Thyroid gland (tissue), 4 donors: ENCODE measurements around the gene TARM1. TPM values are rescaled to one million over a fixed set of nuclear protein-coding genes. Genes with fewer than 3 reads are reported as not detected.

Experiments
- DNase-seq, 2 donors: peaks; one replicate each; pipeline ENCODE4 v3.0.0-alpha.2; 2019
- H3K27ac ChIP-seq, 3 donors: fragments of 200-600 bp; sonication (generic); 1 replicate in 2 of 3; 2 replicates in 1 of 3; pipeline ENCODE4 v1.5.1; 2016 to 2019; ENCODE audit warnings: mild to moderate bottlenecking in 1 of 3, moderate library complexity in 1 of 3
- H3K27me3 ChIP-seq: fragments of 200-600 bp; sonication (generic); one replicate; pipeline ENCODE4 v1.5.1; 2019
- H3K36me3 ChIP-seq, 2 donors: fragments of 200-600 bp; sonication (generic); one replicate each; pipeline ENCODE4 v1.5.1; 2016 to 2019
- H3K4me1 ChIP-seq, 2 donors: fragments of 200-600 bp; sonication (generic); one replicate each; pipeline ENCODE4 v1.5.1; 2017 to 2019
- H3K4me3 ChIP-seq, 3 donors: fragments of 200-600 bp; sonication (generic); replicated peaks in 1 of 3; 1 replicate in 2 of 3; 2 replicates in 1 of 3; pipeline ENCODE4 v1.5.1; 2016; ENCODE audit warnings: mild to moderate bottlenecking in 1 of 3
- H3K9me3 ChIP-seq: fragments of 200-600 bp; sonication (generic); one replicate; pipeline ENCODE4 v1.5.1; 2017
- POLR2A ChIP-seq, 2 donors: fragments of 450-650 bp; IDR thresholded peaks; one replicate each; pipeline ENCODE4 v1.6.1; 2017; ENCODE audit warnings: antibody characterized with exemption in 2 of 2, mild to moderate bottlenecking in 2 of 2, moderate library complexity in 1 of 2
- WGBS, 2 donors: methylation state at CpG; one replicate each; pipeline ENCODE4 v1.1.5; 2017; 5-methylcytosine and 5-hydroxymethylcytosine counted together
- intact Hi-C: fragments of 100-400 bp; cut with DNase I; formaldehyde crosslinking; loops from one replicate; pipeline ENCODE4 v1.15.1; 2023
- small RNA-seq: library from RNA; depleted of rRNA; stranded (forward); fragments of <200 nt; gene quantifications from one replicate; pipeline ENCODE3, GENCODE V24; 2016
- total RNA-seq, 4 donors: library from RNA; depleted of rRNA; stranded (reverse); fragments of >200 nt; gene quantifications; one replicate each; pipeline ENCODE4 v1.2.3, GENCODE V29; 2016
- TF ChIP-seq, protein P1 (sequence below), 6 experiments: fragments of 200-600 bp in 3 of 6; fragments of 450-650 bp in 3 of 6; sonication (generic) in 3 of 6; IDR thresholded peaks; one replicate each; pipeline ENCODE4 v1.5.1; 2016 to 2019; ENCODE audit warnings: antibody characterized with exemption in 6 of 6, mild to moderate bottlenecking in 2 of 6, inconsistent platforms in 1 of 6, moderate library complexity in 1 of 6

TARM1 gene
- total RNA-seq, 4 donors from 2014 or later, result not detected

DNA sequence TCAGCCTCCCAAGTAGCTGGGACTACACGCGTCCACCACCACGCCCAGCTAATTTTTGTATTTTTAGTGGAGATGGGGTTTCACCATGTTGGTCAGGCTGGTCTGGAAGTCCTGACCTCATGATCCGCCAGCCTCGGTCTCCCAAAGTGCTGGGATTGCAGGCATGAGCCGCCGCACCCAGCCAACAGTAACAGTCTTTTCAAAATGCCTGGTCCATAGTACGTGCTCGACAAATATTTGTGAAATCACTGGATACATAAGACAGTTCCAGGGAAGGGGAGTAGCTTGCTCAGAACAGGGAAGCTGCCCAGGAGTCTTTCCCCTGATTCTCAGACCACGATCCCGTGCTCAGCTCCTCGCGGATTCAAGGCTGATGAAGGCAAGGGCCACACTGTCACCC is 59.2 kb downstream of the TARM1 start:
- TF ChIP-seq, protein P1, sequence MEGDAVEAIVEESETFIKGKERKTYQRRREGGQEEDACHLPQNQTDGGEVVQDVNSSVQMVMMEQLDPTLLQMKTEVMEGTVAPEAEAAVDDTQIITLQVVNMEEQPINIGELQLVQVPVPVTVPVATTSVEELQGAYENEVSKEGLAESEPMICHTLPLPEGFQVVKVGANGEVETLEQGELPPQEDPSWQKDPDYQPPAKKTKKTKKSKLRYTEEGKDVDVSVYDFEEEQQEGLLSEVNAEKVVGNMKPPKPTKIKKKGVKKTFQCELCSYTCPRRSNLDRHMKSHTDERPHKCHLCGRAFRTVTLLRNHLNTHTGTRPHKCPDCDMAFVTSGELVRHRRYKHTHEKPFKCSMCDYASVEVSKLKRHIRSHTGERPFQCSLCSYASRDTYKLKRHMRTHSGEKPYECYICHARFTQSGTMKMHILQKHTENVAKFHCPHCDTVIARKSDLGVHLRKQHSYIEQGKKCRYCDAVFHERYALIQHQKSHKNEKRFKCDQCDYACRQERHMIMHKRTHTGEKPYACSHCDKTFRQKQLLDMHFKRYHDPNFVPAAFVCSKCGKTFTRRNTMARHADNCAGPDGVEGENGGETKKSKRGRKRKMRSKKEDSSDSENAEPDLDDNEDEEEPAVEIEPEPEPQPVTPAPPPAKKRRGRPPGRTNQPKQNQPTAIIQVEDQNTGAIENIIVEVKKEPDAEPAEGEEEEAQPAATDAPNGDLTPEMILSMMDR (IDR thresholded peaks at IDR 0.05), result no peak
- no peak for TF ChIP-seq POLR2A (IDR thresholded peaks at IDR 0.05)
- 88 to 90% methylated on average over 11 to 13 of the region's 13 CpGs for WGBS, 2 donors
- Histone ChIP-seq H3K27ac (no peak overlapping the region), H3K9me3 (no peaks in the 10 kb centered on the region), H3K4me1 (no peaks in the 10 kb centered on the region), H3K4me3 (no peak overlapping the region), H3K36me3 (no peaks in the 10 kb centered on the region), H3K27me3 (no peaks in the 10 kb centered on the region)
- intact Hi-C loops, result loop anchor here (5.0 kb wide), 1 partner anchor 180 kb away; no protein-coding TSS in a partner anchor
- no peak for DNase-seq

DNA sequence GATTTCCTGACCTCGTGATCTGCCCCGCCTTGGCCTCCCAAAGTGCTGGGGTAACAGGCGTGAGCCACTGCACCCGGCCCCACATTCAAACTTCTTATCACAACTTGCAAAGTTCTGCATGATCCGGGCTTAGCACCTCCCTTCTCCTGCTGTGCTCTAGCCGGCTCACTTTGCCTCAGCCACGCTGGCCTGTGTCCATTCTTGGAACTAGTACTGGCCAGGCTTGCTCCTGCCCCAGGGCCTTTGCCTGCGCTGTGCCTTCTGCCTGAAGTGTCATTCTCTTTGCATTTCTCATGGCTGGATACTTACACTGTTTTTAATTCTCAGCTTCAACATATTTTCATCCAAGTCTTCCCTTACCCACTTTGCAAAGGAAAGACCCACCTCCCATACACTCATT is 59.8 kb downstream of the TARM1 start:
- WGBS, 2 donors, result 86 to 87% methylated on average over 8 of the region's 8 CpGs
- intact Hi-C loops, result loop anchor here (5.0 kb wide), 1 partner anchor 179 kb away; no protein-coding TSS in a partner anchor
- no peak for TF ChIP-seq POLR2A (IDR thresholded peaks at IDR 0.05)
- TF ChIP-seq, protein P1 (IDR thresholded peaks at IDR 0.05), result no peak

More for the DNA sequence above, 59.8 kb downstream of the TARM1 start:
- Histone ChIP-seq H3K4me1 (no peaks in the 10 kb centered on the region), H3K36me3 (no peaks in the 10 kb centered on the region), H3K4me3 (no peak overlapping the region), H3K27ac (no peak overlapping the region), H3K9me3 (no peaks in the 10 kb centered on the region), H3K27me3 (no peaks in the 10 kb centered on the region)
- DNase-seq, result no peak

Small RNA genes within 50 kb of the gene (small RNA-seq; reads per million reads assigned to genes)
- gene AC012314.20, result not detected

Other genes with a start within 250 kb of the TARM1 start
- gene MYADM, start 213.5 kb downstream of the TARM1 start, total RNA-seq, result 10 to 100 TPM; 16.4 to 37.8 (median 21.8) TPM
- gene PRKCG, start 199.2 kb downstream of the TARM1 start, total RNA-seq, result not detected
- not detected for gene CACNG7, start 172.1 kb downstream of the TARM1 start, total RNA-seq
- gene CACNG8, start 118.4 kb downstream of the TARM1 start, total RNA-seq, result not detected
- gene CACNG6, start 89.7 kb downstream of the TARM1 start, total RNA-seq, result not detected
- not detected for gene VSTM1, start 17.5 kb downstream of the TARM1 start, total RNA-seq
- gene OSCAR, start 19.4 kb upstream of the TARM1 start, total RNA-seq, result 1 to 10 TPM in 1 of 4 donors, under 1 TPM in 2, not detected in 1; 0.39 to 1.1 (median 0.96) TPM
- 100 to 1,000 TPM in 1 of 4 donors, 10 to 100 TPM in 3; 17.7 to 100 (median 52.7) TPM for gene NDUFA3, start 21.5 kb upstream of the TARM1 start, total RNA-seq
- 10 to 100 TPM in 3 of 4 donors, 1 to 10 TPM in 1; 7.7 to 17.9 (median 13.5) TPM for gene TFPT, start 34.3 kb upstream of the TARM1 start, total RNA-seq
- 10 to 100 TPM; 53.6 to 66.7 (median 57.1) TPM for gene PRPF31, start 34.4 kb upstream of the TARM1 start, total RNA-seq
- gene CNOT3, start 56.4 kb upstream of the TARM1 start, total RNA-seq, result 10 to 100 TPM; 22.4 to 30.3 (median 29.8) TPM
- 10 to 100 TPM in 1 of 4 donors, 1 to 10 TPM in 3; 6.3 to 14.5 (median 8.2) TPM for gene LENG1, start 78.4 kb upstream of the TARM1 start, total RNA-seq
- gene TMC4, start 91.8 kb upstream of the TARM1 start, total RNA-seq, result 10 to 100 TPM; 42.6 to 91.7 (median 68.5) TPM
- 100 to 1,000 TPM in 1 of 4 donors, 10 to 100 TPM in 3; 47.3 to 101 (median 69.0) TPM for gene MBOAT7, start 108.2 kb upstream of the TARM1 start, total RNA-seq
- gene TSEN34, start 109.9 kb upstream of the TARM1 start, total RNA-seq, result 100 to 1,000 TPM in 1 of 4 donors, 10 to 100 TPM in 3; 58.1 to 102 (median 82.0) TPM
- 1,000 to 10,000 TPM; 1,847 to 2,152 (median 2,039) TPM for gene RPS9, start 119.5 kb upstream of the TARM1 start, total RNA-seq
- 10 to 100 TPM in 2 of 4 donors, 1 to 10 TPM in 1, under 1 TPM in 1; 0.56 to 16.1 (median 10.1) TPM for gene LILRB3, start 141.6 kb upstream of the TARM1 start, total RNA-seq
- 1 to 10 TPM in 2 of 4 donors, under 1 TPM in 1, not detected in 1; 0.46 to 1.6 (median 1.1) TPM for gene LILRA6, start 161.4 kb upstream of the TARM1 start, total RNA-seq
- gene LILRB5, start 175.9 kb upstream of the TARM1 start, total RNA-seq, result 10 to 100 TPM in 1 of 4 donors, 1 to 10 TPM in 3; 2.0 to 11.4 (median 5.9) TPM
- gene LILRB2, start 199.7 kb upstream of the TARM1 start, total RNA-seq, result 1 to 10 TPM in 2 of 4 donors, under 1 TPM in 2; 0.67 to 2.0 (median 1.1) TPM
- gene LILRA5, start 231.8 kb upstream of the TARM1 start, total RNA-seq, result under 1 TPM in 2 of 4 donors, not detected in 2; 0.45 to 0.81 TPM